Breast epithelium (tissue), 3 donors: ENCODE results near the gene PBXIP1.

Experiments used
- CTCF ChIP-seq, 3 donors: fragments of 450-650 bp; IDR thresholded peaks; one replicate each; pipeline ENCODE4 v1.5.1; 2016 to 2017; ENCODE audit warnings: antibody characterized with exemption in 3 of 3, mild to moderate bottlenecking in 3 of 3, moderate library complexity in 3 of 3
- POLR2A ChIP-seq: fragments of 450-650 bp; IDR thresholded peaks from one replicate; pipeline ENCODE4 v1.6.1; 2016; ENCODE audit warnings: antibody characterized with exemption, mild to moderate bottlenecking, moderate library complexity
- POLR2AphosphoS5 ChIP-seq, 3 donors: sonication (generic); formaldehyde crosslinking; IDR thresholded peaks; one replicate each; pipeline ENCODE4 v1.6.1; 2017; ENCODE audit warnings: antibody characterized with exemption in 3 of 3

GRCh38 chr1:154936555-154937084, 19.3 kb downstream of the PBXIP1 start, which contains the start of gene PMVK:
- TF ChIP-seq CTCF (IDR thresholded peaks at IDR 0.05) (peak in 2 of 3 donors; percentile 10 to 25), POLR2AphosphoS5 (IDR thresholded peaks at IDR 0.05) (peak; percentile 84 to 89 (median 85)), POLR2A (no peak)
